HFF-Myc (cell line): ENCODE results near the gene MRPS2.

Experiments used
- DNase-seq: peaks from one replicate; pipeline ENCODE4 v3.0.0-alpha.2; 2011; ENCODE audit warnings: low read depth; ENCODE audit errors: extremely low read depth
- H3K4me3 ChIP-seq: replicated peaks from 2 replicates; pipeline ENCODE4 v1.5.1; 2011; ENCODE audit warnings: low read depth, mild to moderate bottlenecking, control low read depth, low read length
- CTCF ChIP-seq: IDR thresholded peaks from 2 replicates; pipeline ENCODE4 v1.5.1; 2012; ENCODE audit warnings: mild to moderate bottlenecking, low read depth, low read length, control low read depth; ENCODE audit errors: missing control alignments

MRPS2 gene

GRCh38 chr9:135474915-135475314 lies 25.6 kb upstream of the MRPS2 start:
- TF ChIP-seq CTCF = peak; percentile 47
- no peak for DNase-seq
- no peak overlapping the region for H3K4me3 ChIP-seq

- no peak overlapping the region for H3K4me3 ChIP-seq
- no peak for TF ChIP-seq CTCF
- DNase-seq = no peak
These were observed 23.7 kb upstream of the MRPS2 start for GRCh38 chr9:135476561-135477355.

- DNase-seq = no peak
- no peak overlapping the region for H3K4me3 ChIP-seq
- no peak for TF ChIP-seq CTCF
These were observed 22.3 kb upstream of the MRPS2 start for GRCh38 chr9:135478191-135478590.

GRCh38 chr9:135478829-135479468 lies 21.5 kb upstream of the MRPS2 start:
- no peak for DNase-seq
- TF ChIP-seq CTCF = no peak
- H3K4me3 ChIP-seq = peak overlapping the region; percentile 29

GRCh38 chr9:135479469-135480052 lies 20.9 kb upstream of the MRPS2 start, which contains the start of gene PPP1R26:
Gene PPP1R26, plus strand, starts transcription at chr9:135479782. Its CDS starts 4,729 bp downstream, at chr9:135484511.
- peak within 1 kb of the TSS; percentile 53 for H3K4me3 ChIP-seq
- DNase-seq = no peak
- TF ChIP-seq CTCF = no peak

GRCh38 chr9:135480071-135480939 lies 20.2 kb upstream of the MRPS2 start:
- DNase-seq = no peak
- no peak for TF ChIP-seq CTCF
- H3K4me3 ChIP-seq = peak overlapping the region; percentile 53
